GM10847 (cell line): ENCODE measurements around the gene HORMAD1.

Experiments
- POLR2A ChIP-seq: IDR thresholded peaks from 2 replicates; pipeline ENCODE4 v1.6.1; 2011; ENCODE audit not compliant: insufficient read length; ENCODE audit errors: extremely low read depth

Gene HORMAD1, protein sequence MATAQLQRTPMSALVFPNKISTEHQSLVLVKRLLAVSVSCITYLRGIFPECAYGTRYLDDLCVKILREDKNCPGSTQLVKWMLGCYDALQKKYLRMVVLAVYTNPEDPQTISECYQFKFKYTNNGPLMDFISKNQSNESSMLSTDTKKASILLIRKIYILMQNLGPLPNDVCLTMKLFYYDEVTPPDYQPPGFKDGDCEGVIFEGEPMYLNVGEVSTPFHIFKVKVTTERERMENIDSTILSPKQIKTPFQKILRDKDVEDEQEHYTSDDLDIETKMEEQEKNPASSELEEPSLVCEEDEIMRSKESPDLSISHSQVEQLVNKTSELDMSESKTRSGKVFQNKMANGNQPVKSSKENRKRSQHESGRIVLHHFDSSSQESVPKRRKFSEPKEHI

GRCh38 chr1:150720703-150721102 is at the start of gene HORMAD1:
Gene HORMAD1, minus strand, starts transcription at chr1:150720895. Its CDS starts 1,390 bp downstream, at chr1:150719505.
- TF ChIP-seq POLR2A = no peak

DNA sequence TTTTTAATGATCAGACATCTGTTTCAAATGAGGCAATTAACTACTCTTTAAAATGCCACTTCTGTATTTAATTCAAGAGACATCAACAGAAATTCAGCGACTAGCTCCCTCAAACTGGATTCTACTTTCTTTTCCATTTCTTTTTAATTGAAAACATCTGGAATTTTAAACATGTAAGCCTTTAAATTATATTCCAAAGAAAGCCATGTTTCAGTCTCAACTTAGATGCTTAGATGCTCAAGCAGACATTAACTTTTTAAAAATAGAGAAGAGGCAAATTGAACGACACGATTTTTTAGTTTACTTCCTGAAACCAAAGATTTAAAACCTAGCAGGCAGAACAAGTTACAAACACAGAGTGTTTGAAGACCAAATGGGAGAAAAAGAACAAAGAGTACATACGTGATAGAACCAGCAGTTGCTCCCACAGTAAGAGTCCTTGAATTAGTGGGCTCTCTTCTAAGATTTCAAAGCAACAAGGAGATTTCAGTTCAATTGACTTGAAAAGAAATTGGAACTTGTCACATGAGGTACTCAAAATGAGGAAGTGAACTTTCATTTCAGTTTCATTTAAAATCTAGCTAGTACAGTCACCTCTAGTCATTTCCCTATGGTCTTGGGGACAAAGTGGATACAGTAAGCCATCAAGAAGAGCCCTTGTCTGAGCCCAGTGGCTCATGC is 44.7 kb upstream of the HORMAD1 start, which contains the start of gene CTSS:
CTSS (minus strand) TSS at position 483 of the 681 bp plus-strand sequence. CDS start 1,015 bp downstream, outside the sequence.
- no peak for TF ChIP-seq POLR2A

GRCh38 chr1:150764617-150765101 is 44.0 kb upstream of the HORMAD1 start:
- TF ChIP-seq POLR2A = no peak

- TF ChIP-seq POLR2A = no peak
Measured at GRCh38 chr1:150763018-150763417, 42.3 kb upstream of the HORMAD1 start.

GRCh38 chr1:150762552-150762951 is 41.9 kb upstream of the HORMAD1 start:
- no peak for TF ChIP-seq POLR2A

- TF ChIP-seq POLR2A = no peak
Measured at GRCh38 chr1:150761801-150762200, 41.1 kb upstream of the HORMAD1 start.

- TF ChIP-seq POLR2A = no peak
Measured at GRCh38 chr1:150760013-150760412, 39.3 kb upstream of the HORMAD1 start.

DNA sequence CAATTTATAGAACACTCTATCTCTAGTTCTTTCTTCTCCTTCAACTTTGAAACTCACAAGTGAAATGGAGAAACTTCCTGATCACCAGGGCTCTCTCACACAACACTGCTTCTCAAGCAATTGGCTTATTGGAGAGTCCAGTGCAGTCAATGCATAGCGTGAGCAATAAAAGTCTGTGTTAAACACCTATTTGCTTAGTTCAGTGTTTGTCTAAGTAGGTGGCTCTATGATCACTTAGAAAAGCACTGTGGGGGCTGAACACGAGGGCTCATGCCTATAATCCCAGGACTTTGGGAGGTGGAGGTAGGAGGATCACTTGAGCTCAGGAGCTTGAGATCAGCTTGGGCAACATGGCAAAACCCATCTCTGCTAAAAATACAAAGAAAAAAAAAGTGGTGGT is 32.7 kb upstream of the HORMAD1 start:
- TF ChIP-seq POLR2A = no peak

- no peak for TF ChIP-seq POLR2A
Measured at GRCh38 chr1:150751443-150751842, 30.7 kb upstream of the HORMAD1 start.

DNA sequence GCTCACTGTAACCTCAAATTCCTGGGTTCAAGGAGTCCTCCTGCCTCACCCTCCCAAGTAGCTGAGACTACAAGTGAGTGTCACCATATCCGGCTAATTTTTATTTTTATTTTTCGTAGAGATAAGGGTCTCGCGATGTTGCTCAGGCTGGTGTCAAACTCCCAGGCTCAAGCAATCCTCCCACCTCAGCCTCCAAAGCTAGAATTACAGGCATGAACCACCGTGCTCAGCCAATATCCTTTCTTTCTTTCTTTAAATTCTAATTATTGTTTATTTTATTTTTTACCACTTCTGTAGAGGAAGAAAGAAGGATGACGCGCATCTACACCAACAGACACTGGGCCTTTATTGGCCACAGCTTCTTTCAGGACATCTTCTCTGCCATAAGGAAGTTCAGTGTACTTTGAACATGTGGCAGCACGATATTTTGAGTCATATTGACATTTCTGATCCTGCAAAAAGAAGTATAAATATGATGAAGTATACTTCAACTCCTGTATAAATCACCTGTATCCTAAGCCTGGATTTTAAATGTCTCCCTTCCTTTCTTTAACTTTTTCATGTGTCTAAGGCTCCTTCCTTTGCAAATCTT is 29.1 kb upstream of the HORMAD1 start:
- no peak for TF ChIP-seq POLR2A

DNA sequence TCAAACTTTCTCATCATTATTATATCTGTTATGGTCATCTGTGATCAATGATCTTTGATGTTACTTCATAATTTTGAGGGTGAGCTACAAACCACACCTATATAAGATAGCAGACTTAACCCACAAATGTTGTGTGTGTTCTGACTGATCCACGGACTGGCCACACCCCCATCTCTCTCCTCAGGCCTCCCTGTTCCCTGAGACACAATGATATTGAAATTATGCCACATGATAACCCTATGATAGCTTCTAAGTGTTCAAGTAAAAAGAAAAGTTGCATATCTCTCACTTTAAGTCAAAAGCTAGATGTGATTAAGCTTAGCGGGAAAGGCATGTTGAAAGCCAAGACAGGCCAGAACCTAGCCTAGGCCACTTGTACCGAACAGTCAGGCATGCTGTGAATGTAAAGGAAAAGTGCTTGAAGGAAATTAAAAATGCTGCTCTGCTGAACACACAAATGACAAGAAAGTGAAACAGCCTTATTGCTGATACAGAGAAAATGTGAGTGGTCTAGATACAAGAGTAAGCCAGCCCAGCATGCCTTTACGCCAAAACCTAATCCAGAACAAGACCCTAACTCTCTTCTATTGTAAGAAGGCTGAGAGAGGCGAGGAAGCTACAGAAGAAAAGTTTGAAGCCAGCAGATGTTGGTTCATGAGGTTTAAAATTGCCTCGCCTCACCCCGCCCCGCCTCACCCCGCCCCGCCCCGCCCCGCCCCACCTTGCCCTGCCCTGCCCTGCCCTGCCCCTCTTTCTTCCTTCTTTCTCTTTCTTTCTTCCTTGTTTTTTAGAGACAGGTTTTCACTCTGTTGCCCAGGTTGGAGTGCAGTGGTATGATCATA is 28.4 kb upstream of the HORMAD1 start:
- no peak for TF ChIP-seq POLR2A

DNA sequence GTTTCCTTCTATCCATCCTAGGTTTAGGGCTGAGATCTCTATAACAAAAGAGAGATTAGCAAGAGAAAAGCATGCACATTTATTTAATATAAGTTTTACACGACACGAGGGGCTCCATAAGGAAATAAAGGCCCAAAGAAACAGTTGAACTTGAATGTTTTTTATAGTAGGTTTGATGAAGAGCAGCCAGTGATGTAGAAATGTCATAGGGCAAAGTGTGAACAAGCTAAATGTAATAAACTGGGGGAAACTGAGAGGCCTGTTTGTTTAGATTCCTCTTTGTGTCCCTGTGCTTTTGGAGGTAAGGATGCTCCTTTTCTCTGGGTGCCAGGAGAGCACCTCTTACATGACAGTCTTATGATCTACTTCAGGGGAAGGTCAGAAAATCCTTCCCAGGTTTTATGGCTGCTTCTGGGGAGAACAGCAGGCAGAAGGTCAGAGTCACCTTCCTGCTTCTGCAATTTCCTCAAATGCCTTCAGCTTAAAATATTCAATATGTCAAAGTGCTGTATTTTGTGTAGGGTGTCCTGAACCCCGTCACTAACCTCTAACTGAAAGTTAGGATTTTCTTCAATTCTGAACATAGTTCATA is 9.5 kb upstream of the HORMAD1 start:
- no peak for TF ChIP-seq POLR2A

DNA sequence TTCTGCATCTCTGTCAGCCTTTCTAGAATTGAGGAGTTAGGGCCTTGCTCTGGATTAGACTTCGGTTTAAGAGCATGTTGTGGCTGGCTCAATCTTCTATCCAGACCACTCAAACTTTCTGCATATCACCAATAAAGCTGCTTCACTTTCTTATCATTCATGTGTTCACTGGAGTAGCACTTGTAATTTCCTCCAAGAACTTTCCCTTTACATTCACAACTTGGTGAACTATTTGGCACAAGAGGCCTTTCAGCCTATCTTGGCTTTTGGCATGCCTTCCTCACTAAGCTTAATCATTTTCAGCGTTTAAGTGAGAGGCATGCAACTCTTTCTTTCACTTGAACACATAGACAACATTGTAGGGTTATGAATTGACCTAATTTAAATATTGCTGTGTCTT is 3.6 kb upstream of the HORMAD1 start:
- TF ChIP-seq POLR2A = no peak

- no peak for TF ChIP-seq POLR2A
Measured at GRCh38 chr1:150720098-150720497, 597 bp downstream of the HORMAD1 start.
